GM12801 (cell line): ENCODE measurements around the gene ESF1.

Experiments used
- TF ChIP-seq, protein P1 (sequence below): IDR thresholded peaks from one replicate; pipeline ENCODE4 v1.5.1; 2011; ENCODE audit warnings: control low read depth; ENCODE audit not compliant: insufficient read length; ENCODE audit errors: extremely low read depth

Gene ESF1

DNA sequence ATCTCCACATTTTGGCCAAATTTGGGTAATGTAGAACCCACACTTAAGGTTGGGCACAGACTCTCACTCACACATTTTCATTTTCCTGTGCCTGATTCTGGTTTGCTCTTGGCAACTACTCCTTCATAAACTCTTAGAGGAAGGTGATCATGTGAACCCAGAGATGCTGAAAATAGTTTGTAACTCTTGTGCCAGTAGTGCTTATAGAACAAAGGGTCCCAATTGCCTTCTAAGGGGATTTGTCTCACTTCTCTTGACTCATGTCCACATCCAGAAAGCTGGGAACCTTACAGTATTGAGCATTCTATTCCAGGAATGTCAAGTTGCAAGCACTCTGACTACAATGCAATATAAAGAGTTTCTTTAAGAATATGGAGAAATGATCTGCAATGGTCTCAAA, 84.0 kb downstream of the ESF1 start:
- TF ChIP-seq, protein P1, sequence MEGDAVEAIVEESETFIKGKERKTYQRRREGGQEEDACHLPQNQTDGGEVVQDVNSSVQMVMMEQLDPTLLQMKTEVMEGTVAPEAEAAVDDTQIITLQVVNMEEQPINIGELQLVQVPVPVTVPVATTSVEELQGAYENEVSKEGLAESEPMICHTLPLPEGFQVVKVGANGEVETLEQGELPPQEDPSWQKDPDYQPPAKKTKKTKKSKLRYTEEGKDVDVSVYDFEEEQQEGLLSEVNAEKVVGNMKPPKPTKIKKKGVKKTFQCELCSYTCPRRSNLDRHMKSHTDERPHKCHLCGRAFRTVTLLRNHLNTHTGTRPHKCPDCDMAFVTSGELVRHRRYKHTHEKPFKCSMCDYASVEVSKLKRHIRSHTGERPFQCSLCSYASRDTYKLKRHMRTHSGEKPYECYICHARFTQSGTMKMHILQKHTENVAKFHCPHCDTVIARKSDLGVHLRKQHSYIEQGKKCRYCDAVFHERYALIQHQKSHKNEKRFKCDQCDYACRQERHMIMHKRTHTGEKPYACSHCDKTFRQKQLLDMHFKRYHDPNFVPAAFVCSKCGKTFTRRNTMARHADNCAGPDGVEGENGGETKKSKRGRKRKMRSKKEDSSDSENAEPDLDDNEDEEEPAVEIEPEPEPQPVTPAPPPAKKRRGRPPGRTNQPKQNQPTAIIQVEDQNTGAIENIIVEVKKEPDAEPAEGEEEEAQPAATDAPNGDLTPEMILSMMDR = no peak

DNA sequence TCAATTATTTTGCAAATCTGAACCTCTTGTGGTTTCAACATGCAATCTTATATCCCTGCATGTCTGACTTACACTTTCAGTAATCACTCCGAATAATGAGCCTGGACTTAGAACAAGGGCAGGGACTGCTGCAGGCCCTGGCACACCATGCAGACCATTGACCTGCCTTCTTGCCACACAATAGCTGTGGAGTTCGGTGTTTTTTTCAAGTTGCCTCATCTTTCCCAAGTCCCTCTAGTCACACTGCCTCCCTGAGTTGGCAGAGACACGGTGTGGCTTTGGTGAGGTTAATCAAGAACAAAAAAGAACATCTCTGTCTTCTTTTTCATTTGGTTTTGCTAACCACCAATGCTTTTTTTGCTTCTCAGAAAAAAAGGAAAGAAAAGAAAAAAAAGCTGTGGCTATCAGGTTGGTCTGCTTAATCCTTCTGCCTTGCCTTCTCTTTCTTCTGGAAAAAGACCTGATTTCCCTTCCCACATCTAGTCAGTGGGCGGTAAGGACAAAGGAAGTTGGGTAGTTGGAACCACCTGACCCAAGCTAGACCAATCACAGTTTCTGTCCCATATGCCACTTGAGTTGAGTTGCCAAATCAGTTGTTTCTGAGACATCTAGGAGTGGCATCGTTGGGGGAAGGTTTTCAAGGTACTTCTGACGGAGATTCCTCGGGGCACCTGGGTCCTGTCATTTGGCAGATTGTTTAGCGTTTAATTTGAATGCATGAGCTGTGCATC, 90.1 kb downstream of the ESF1 start:
- TF ChIP-seq, protein P1 = no peak

DNA sequence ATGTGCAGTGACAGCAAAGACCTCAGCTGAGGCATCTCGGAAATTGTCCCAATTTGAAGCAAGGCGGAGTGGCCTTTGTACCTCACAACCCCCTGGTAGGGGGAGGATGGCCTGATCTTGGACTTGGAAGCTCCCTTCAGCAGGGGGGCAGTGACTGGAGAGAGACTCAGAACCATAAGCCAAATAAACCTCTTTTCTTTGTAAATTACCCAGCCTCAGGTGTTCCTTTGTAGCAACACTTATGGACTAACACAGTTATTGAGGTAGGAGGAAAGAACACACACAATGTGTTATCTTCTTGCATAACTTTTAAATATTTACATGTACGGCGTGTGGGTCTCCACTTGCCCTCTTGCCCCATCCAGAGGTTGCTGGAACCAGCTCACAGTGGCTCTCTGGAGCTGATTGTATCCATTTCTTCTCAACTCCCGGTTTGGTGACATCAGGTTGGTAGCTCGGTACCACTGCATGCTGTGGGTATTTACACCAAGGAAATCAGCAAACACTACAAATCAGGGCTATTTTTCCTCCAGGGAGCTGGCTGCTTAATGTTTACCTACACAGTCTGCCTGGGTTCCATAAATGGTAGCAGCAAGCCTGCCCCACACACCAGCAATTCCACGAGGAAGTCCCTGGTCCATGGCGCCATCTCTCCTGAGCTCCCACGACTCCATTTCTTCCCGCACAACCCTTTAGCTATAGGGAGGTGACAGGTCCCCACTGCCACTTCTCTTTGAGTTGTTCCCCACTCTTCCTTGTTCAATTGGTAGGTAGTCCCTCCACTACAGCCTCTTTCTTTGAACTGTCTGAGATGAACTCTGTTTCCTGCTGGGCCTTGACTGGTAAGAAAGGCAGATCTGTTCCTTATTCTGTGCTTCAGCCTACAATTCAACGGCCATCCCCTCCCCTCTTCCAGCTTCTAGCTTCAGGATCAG, 91.7 kb downstream of the ESF1 start:
- TF ChIP-seq, protein P1 = no peak

DNA sequence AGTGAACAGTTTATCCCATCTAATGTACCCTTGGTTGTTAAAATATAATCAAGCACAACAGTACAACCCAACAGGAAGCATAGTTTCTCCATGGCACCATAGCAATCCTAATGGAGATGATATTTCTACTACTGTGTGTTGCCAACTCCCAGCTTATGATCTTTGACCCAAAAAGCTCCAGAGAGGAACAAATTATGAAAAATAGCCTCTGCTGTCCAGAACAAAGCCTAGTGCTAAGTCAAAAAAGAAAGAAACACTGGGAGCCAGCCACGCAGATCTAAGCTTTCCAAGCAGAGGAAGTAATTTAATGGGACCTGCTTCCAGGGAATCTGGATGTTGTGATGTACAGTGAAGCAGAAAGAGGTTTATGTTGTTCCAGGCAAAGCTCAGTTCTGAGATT, 93.8 kb downstream of the ESF1 start:
- TF ChIP-seq, protein P1 = no peak

DNA sequence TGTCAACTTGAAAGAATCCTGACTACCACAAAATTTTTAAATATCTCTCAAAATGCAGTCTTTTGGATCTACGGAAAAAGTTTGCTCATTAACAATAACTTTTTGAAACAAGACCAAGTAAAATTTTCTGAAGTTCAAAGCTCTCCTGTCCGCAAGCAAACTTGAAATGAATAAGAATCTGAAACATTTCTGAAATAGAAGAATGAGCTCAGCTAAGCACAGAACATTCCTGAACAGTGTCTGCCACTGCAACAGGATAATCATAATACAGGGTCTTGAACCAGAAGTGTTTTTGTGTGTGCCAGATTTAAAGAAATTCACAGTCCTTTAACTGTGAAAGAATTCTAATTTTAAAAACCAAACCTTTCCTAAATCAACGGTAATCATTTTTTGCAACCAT, 96.9 kb downstream of the ESF1 start:
- TF ChIP-seq, protein P1 = no peak

DNA sequence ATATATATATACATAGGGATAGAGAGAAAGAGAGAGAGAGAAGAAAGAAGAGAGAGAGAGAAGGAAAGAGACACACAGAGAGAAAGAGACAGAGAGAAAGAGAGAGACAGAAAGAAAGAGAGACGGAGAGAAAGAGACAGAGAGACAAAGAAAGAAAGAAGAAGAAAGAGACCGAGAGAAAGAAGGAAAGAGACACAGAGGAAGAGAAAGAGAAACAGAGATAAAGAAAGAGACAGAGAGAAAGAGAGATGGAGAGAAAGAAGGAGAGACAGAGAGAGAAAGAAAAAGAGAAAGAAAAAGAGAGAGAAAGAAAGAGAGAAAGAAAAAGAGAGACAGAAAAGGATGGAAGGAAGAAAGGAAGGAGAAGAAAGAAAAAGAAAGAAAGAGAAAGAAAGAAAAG, 99.1 kb downstream of the ESF1 start:
- TF ChIP-seq, protein P1 = no peak

DNA sequence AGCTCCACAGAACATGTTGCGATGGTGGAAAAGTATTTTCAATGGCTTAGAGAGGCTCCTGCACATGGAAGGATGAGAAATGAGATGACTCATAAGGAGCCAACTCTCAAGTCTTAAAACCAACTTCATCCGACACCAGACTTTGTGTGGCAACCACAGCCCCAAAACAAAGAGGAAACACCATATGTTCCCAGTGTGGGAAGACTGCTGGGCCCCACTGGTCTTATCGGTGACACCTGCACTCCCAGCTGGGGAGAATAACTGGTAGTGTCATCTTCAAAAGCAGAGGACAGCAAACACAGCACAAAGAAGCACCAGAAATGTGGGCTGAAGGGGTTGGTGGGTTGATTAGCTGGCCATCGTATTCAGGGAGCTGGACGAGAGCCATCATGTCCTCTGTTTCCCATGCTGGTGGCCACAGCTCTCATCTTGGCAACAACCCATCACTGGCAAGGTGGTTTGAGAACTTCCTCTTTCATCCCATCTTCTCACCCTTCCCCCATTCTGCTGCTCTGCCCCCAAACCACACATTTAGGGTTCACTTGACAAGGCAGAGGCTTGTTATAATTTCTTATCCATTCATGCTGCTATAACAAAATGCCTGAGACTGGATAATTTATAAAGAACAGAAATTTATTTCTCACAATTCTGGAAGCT, 100.0 kb downstream of the ESF1 start:
- TF ChIP-seq, protein P1 = no peak
